ENCODE measurements around the gene UACA. TPM values are rescaled to one million over a fixed set of nuclear protein-coding genes. Genes with fewer than 3 reads are reported as not detected.
A peak's percentile ranks its signal among the peaks of the same experiment; 100 is the strongest.

Gene UACA
- total RNA-seq, 2 donors from 2014 or later, result 16.3 to 35.2 TPM

GRCh38 chr15:70672081-70672480 lies 91.3 kb downstream of the UACA start:
- Histone ChIP-seq H3K36me3 (no peaks in the 10 kb centered on the region), H3K27me3 (replicated peaks; ENCODE audit: insufficient read depth) (no peaks in the 10 kb centered on the region), H3K27ac (no peak overlapping the region), H3K4me1 (replicated peaks) (peaks cover 3% of the 10 kb centered on the region), H3K4me3 (no peak overlapping the region), H3K9me3 (no peaks in the 10 kb centered on the region)
- intact Hi-C loops (cut with DNase I), result no loop called here
- no peak for DNase-seq (ENCODE audit: low spot score)
- TF ChIP-seq POLR2A (IDR thresholded peaks at IDR 0.05) (no peak), CTCF (IDR thresholded peaks at IDR 0.05) (no peak), POLR2AphosphoS5 (IDR thresholded peaks at IDR 0.05) (no peak)

- H3K4me3 ChIP-seq, result no peak overlapping the region
- no peak overlapping the region for H3K27ac ChIP-seq
- 98% methylated on average over 1 of the region's 1 CpG for WGBS
- intact Hi-C loops (cut with DNase I), result no loop called here
- H3K36me3 ChIP-seq, result no peaks in the 10 kb centered on the region
- no peaks in the 10 kb centered on the region for H3K9me3 ChIP-seq
- DNase-seq (ENCODE audit: low spot score), result no peak
- peaks cover 3% of the 10 kb centered on the region for H3K4me1 ChIP-seq (replicated peaks)
- no peaks in the 10 kb centered on the region for H3K27me3 ChIP-seq (replicated peaks; ENCODE audit: insufficient read depth)
- TF ChIP-seq CTCF (IDR thresholded peaks at IDR 0.05) (no peak), POLR2A (IDR thresholded peaks at IDR 0.05) (no peak), POLR2AphosphoS5 (IDR thresholded peaks at IDR 0.05) (no peak)
Measured at GRCh38 chr15:70670680-70671079, 92.7 kb downstream of the UACA start.

GRCh38 chr15:70669966-70670658 lies 93.2 kb downstream of the UACA start:
- TF ChIP-seq POLR2A (IDR thresholded peaks at IDR 0.05) (no peak), CTCF (IDR thresholded peaks at IDR 0.05) (no peak), POLR2AphosphoS5 (IDR thresholded peaks at IDR 0.05) (no peak)
- Histone ChIP-seq H3K36me3 (no peaks in the 10 kb centered on the region), H3K27ac (no peak overlapping the region), H3K4me3 (no peak overlapping the region), H3K4me1 (replicated peaks) (peaks cover 3% of the 10 kb centered on the region), H3K27me3 (replicated peaks; ENCODE audit: insufficient read depth) (no peaks in the 10 kb centered on the region), H3K9me3 (no peaks in the 10 kb centered on the region)
- 38% methylated on average over 8 of the region's 8 CpGs for WGBS
- intact Hi-C loops (cut with DNase I), result no loop called here
- DNase-seq (ENCODE audit: low spot score), result no peak

- TF ChIP-seq CTCF (IDR thresholded peaks at IDR 0.05), result no peak
- no peak for TF ChIP-seq POLR2A (IDR thresholded peaks at IDR 0.05)
- TF ChIP-seq POLR2AphosphoS5 (IDR thresholded peaks at IDR 0.05), result no peak
- WGBS, result 71% methylated on average over 4 of the region's 4 CpGs
- intact Hi-C loops (cut with DNase I), result no loop called here
Measured at GRCh38 chr15:70669006-70669602, 94.3 kb downstream of the UACA start.

GRCh38 chr15:70665599-70665998 lies 97.8 kb downstream of the UACA start:
- Histone ChIP-seq H3K9me3 (no peaks in the 10 kb centered on the region), H3K4me1 (replicated peaks) (peaks cover 3% of the 10 kb centered on the region), H3K27me3 (replicated peaks; ENCODE audit: insufficient read depth) (no peaks in the 10 kb centered on the region), H3K36me3 (no peaks in the 10 kb centered on the region), H3K4me3 (no peak overlapping the region), H3K27ac (no peak overlapping the region)
- intact Hi-C loops (cut with DNase I), result no loop called here
- DNase-seq (ENCODE audit: low spot score), result peak; percentile 10
- 95% methylated on average over 1 of the region's 1 CpG for WGBS
- TF ChIP-seq CTCF (IDR thresholded peaks at IDR 0.05), result no peak
- peak; percentile 17 for TF ChIP-seq POLR2AphosphoS5 (IDR thresholded peaks at IDR 0.05)

More at GRCh38 chr15:70669006-70669602, 94.3 kb downstream of the UACA start:
- Histone ChIP-seq H3K9me3 (no peaks in the 10 kb centered on the region), H3K36me3 (no peaks in the 10 kb centered on the region), H3K27ac (no peak overlapping the region), H3K4me1 (replicated peaks) (peaks cover 3% of the 10 kb centered on the region), H3K27me3 (replicated peaks; ENCODE audit: insufficient read depth) (no peaks in the 10 kb centered on the region), H3K4me3 (no peak overlapping the region)
- DNase-seq (ENCODE audit: low spot score), result no peak
